Small intestine (tissue), 7 donors: ENCODE results near the gene TRIM67. TPM values are rescaled to one million over a fixed set of nuclear protein-coding genes. Genes with fewer than 3 reads are reported as not detected.

Experiments used
- DNase-seq, 2 donors: peaks; one replicate each; pipeline versions ENCODE4 v3.0.0 to v3.0.0-alpha.2; 2013
- FAIRE-seq: peaks from 2 replicates; lab custom pipeline; 2012; peaks lifted over from hg19 to GRCh38; lab: Jason Lieb, UNC
- H3K27ac ChIP-seq, 3 donors: one replicate each; pipeline ENCODE4 v1.5.1; 2013; ENCODE audit warnings: low read length in 2 of 3, mild to moderate bottlenecking in 2 of 3, control low read depth in 1 of 3, inconsistent platforms in 1 of 3, low read depth in 1 of 3, moderate library complexity in 1 of 3
- H3K27me3 ChIP-seq, 3 donors: one replicate each; pipeline ENCODE4 v1.6.1; 2013; ENCODE audit warnings: low read length in 3 of 3, inconsistent platforms in 1 of 3; ENCODE audit not compliant: control insufficient read depth in 3 of 3, insufficient read depth in 3 of 3
- H3K36me3 ChIP-seq, 3 donors: one replicate each; pipeline ENCODE4 v1.6.1; 2013; ENCODE audit warnings: low read length in 3 of 3, inconsistent platforms in 1 of 3, low read depth in 1 of 3, mild to moderate bottlenecking in 1 of 3, moderate library complexity in 1 of 3; ENCODE audit not compliant: control insufficient read depth in 3 of 3, insufficient read depth in 2 of 3
- H3K4me1 ChIP-seq, 3 donors: one replicate each; pipeline ENCODE4 v1.6.1; 2013; ENCODE audit warnings: low read length in 2 of 3, inconsistent platforms in 1 of 3, low read depth in 1 of 3, mild to moderate bottlenecking in 1 of 3, moderate library complexity in 1 of 3; ENCODE audit not compliant: control insufficient read depth in 3 of 3, insufficient read depth in 2 of 3
- H3K4me3 ChIP-seq, 3 donors: one replicate each; pipeline ENCODE4 v1.5.1; 2013; ENCODE audit warnings: low read length in 3 of 3, control low read depth in 1 of 3, inconsistent platforms in 1 of 3, low read depth in 1 of 3, mild to moderate bottlenecking in 1 of 3, moderate library complexity in 1 of 3
- H3K9me3 ChIP-seq, 2 donors: one replicate each; pipeline ENCODE4 v1.6.1; 2013; ENCODE audit warnings: low read depth in 1 of 2, low read length in 1 of 2; ENCODE audit not compliant: control insufficient read depth in 2 of 2, insufficient read depth in 1 of 2
- WGBS, 3 donors: extraction: QIAGEN DNeasy Blood & Tissue Kit; methylation state at CpG; one replicate each; pipeline ENCODE4 v1.1.7; 2013; 5-methylcytosine and 5-hydroxymethylcytosine counted together
- polyA plus RNA-seq, 4 donors: library from polyadenylated mRNA; stranded (reverse) in 3 of 4; unstranded in 1 of 4; fragments of 200-250 nt in 3 of 4; fragments of 120-200 nt in 1 of 4; gene quantifications; one replicate each; pipeline versions ENCODE4 v1.2.1 to v1.2.3, GENCODE V29; 2013
- donor health status: healthy with polysubstance abuse.
- donor health status: control.
- donor health status: control.
- donor health status: Bipolar disorder and iron deficiency.
- donor health status: healthy.

Gene TRIM67
- polyA plus RNA-seq, 4 donors: under 0.01 to 0.39 (median 0.21) TPM; not detected in 1

DNA sequence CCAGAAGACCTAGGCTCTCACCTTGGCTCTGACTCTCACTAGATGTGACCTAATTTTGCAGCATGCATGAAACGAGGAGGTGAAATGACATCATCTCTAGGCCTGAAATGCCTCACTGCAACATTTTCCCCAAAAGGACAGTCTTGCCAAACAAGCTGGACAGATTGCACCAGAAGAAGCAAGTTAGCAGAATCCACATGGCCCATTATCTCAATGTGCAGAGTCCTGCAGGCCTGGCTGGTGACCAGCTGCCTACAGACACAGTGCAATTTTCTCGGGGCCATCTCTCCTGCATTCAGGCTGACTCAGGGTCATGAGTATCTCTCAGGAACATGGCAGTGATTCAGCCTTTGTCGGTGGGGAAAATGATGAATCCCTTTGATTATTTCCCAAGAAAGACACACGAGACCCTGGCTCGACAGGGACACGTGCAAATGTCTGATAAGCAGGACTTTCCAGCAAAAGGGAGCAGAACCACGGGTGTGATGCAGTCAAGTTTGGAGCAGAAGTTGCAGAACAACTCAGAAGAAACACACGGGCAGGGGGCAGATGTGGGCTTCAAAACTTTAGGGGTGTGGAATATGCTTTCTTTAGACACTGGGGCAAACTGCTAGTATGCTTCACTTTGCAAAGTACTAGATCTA is 38.7 kb downstream of the TRIM67 start:
- DNase-seq (no peak), FAIRE-seq (no peak)
- no peaks in the 10 kb centered on the region for H3K9me3 ChIP-seq
- H3K4me1 ChIP-seq: no peaks in the 10 kb centered on the region
- no peaks in the 10 kb centered on the region for H3K27me3 ChIP-seq
- no peak overlapping the region for H3K27ac ChIP-seq
- no peaks in the 10 kb centered on the region for H3K36me3 ChIP-seq
- no peak overlapping the region for H3K4me3 ChIP-seq
- WGBS, 3 donors: 67 to 74% (median 74%) methylated on average over 8 of the region's 8 CpGs

DNA sequence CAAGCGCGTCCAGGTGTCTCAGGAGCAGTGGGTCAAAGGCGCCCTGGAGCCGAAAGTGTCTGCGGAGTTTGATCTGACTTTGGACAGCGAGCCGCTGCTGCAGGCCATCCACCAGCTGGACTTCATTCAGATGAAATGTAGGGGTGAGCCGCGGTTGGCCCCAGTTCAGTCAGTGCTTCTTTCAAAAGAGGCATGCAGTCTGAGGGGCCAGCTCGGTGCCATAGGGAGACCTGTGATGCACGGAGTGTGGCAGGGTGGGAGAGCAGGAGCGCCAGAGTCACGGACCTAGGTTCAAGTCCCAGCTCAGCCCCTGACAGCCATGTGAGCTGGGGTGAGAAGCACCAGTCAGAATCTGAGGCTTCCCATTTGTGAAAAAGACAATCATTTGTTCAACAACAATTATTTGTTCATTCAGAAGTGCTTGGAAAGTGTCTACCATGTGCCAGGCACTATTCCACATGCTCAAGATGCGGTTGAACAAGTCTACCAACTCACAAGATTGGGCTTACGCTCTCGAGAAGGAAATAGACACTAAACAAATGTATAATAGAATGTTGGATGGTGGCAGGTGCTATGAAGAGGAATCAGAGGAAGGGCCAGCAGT is 39.6 kb downstream of the TRIM67 start:
- no peaks in the 10 kb centered on the region for H3K36me3 ChIP-seq
- DNase-seq: no peak
- no peak overlapping the region for H3K27ac ChIP-seq
- FAIRE-seq: no peak
- WGBS, 3 donors: 85 to 89% (median 88%) methylated on average over 16 of the region's 16 CpGs
- no peak overlapping the region for H3K4me3 ChIP-seq
- H3K9me3 ChIP-seq: no peaks in the 10 kb centered on the region
- no peaks in the 10 kb centered on the region for H3K4me1 ChIP-seq
- no peaks in the 10 kb centered on the region for H3K27me3 ChIP-seq

DNA sequence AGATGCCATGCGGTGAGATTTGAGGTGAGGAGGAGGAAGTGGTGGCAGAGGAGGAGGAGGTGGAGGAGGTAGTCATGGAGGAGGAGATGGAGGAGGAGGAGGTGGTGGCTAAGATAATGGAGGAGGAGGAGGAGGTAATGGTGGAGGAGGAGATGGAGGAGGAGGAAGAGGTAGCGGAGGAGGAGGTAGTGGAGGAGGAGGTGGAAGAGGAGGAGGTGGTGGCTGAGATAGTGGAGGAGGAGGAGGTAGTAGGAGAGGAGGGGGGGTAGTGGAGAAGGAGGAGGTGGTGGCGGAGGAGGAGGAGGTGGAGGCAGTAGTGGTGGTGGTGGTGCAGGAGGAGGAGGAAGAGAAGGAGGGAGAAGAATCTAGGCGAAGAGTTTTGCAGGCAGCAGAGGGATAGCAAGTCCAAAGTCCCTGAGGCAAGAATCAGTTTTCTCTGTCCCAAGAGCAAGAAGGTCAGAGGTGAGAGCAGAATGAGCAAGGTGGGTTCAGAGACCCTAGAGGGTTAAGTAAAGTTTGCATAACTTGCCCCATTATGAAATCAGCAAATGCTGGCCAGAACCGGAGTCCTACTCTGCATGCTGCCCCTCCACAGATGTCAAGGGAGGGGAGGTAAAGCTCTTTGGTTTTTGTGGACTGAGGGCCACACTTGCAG is 40.2 kb downstream of the TRIM67 start:
- DNase-seq (no peak), FAIRE-seq (no peak)
- no peak overlapping the region for H3K4me3 ChIP-seq
- 58 to 70% (median 62%) methylated on average over 5 of the region's 5 CpGs for WGBS, 3 donors
- no peaks in the 10 kb centered on the region for H3K9me3 ChIP-seq
- H3K27me3 ChIP-seq: no peaks in the 10 kb centered on the region
- no peaks in the 10 kb centered on the region for H3K4me1 ChIP-seq
- no peaks in the 10 kb centered on the region for H3K36me3 ChIP-seq
- H3K27ac ChIP-seq: no peak overlapping the region

DNA sequence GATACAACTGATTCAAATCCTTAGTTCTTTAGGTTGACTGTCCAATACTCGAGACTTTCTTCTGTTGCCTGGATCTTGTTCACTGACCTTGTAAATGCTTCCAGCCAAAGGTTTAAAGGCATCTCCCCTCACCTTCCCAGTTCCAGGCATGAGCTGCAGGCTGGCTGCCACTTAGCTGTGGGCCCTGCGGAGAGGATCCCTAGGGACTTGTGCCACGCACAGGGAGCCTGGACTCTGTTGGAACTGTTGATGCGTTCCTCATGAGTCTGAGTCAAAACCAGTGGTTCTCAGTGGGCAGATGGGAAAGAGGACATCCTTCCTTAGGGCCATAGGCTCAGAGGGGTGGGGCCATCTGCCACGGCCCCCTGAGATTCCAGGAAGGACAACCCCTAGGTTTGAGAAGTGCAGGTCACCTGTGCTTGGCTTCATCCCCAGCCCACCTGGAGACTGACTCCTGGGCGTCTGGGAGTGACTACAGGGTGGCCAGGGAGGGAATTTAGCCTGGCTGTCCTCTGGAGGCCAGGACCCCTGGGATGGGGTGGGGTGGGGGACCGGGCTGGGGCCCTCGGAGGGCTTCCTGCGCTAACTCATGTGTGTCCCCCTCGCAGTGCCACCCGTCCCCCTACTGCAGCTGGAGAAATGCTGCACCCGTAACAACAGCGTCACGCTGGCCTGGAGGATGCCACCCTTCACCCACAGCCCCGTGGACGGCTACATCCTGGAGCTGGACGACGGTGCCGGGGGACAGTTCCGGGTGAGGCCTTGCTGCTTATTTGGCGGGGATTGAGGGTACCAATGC is 41.6 kb downstream of the TRIM67 start:
- no peaks in the 10 kb centered on the region for H3K9me3 ChIP-seq
- WGBS, 3 donors: 82 to 90% (median 87%) methylated on average over 21 of the region's 21 CpGs
- DNase-seq (no peak), FAIRE-seq (no peak)
- no peak overlapping the region for H3K27ac ChIP-seq
- H3K4me3 ChIP-seq: no peak overlapping the region
- no peaks in the 10 kb centered on the region for H3K27me3 ChIP-seq
- H3K4me1 ChIP-seq: no peaks in the 10 kb centered on the region
- no peaks in the 10 kb centered on the region for H3K36me3 ChIP-seq

DNA sequence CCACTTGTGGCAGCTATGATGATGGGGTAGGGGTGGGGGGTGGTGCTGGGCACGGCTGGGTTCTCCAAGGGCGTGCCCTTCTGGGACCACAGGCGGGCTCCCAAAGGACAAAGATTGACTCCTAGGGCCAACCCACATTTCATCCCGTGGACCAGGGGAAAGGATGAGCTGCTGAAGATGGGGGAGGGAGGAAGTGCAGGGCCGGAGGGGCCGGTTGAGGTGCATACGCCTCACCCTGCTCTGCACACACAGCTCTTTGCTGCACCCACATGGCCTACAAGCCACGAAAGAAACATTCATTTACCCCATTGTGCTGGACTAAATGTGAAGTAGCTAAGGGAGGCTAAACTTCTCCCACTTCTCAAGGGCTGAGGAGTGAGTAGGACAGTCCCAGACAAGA is 45.0 kb downstream of the TRIM67 start:
- FAIRE-seq (no peak), DNase-seq (no peak)
- H3K27ac ChIP-seq: no peak overlapping the region
- H3K27me3 ChIP-seq: no peaks in the 10 kb centered on the region
- no peaks in the 10 kb centered on the region for H3K36me3 ChIP-seq
- peaks cover 0 to 4% (median 0%) of the 10 kb centered on the region in 3 donors for H3K4me1 ChIP-seq
- WGBS, 3 donors: 52 to 64% (median 59%) methylated on average over 8 of the region's 8 CpGs
- no peaks in the 10 kb centered on the region for H3K9me3 ChIP-seq
- H3K4me3 ChIP-seq: no peak overlapping the region

DNA sequence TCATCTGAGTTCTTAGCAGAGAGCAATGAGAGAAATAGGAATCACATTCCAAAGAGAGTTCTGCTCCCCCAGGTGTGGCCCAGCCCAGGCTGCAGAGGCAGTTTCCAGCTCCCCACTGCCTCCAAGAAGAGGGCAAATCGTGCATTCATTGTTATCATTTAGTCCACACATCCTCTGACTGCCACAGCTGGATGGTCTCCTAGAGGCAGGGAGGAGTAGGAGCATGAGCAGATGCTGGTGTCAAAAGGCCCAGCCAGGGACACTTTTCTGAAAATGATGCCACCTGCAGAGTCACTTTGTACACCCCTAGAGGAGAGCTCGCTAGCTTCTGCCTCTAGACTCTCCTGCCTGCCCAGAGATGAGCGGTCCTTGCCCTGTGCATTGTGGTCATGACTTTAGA is 45.6 kb downstream of the TRIM67 start:
- Histone ChIP-seq H3K27me3 (no peaks in the 10 kb centered on the region), H3K4me3 (no peak overlapping the region), H3K9me3 (no peaks in the 10 kb centered on the region), H3K36me3 (no peaks in the 10 kb centered on the region), H3K4me1 (peaks cover 0 to 6% (median 0%) of the 10 kb centered on the region in 3 donors), H3K27ac (no peak overlapping the region)
- no peak for FAIRE-seq
- 69 to 78% (median 77%) methylated on average over 3 of the region's 3 CpGs for WGBS, 3 donors
- no peak for DNase-seq

DNA sequence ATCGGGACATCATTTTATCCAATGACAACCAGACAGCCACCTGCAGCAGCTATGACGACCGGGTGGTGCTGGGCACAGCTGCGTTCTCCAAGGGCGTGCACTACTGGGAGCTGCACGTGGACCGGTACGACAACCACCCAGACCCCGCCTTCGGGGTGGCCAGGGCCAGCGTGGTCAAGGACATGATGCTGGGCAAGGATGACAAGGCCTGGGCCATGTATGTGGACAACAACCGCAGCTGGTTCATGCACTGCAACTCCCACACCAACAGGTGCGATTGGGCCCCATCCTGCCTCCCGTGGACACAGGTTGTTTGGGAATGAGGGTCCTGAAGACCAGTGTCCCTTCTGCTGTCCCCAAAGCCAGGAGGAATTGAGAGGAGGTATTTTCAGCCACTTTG is 47.1 kb downstream of the TRIM67 start:
- DNase-seq (no peak), FAIRE-seq (no peak)
- 88 to 92% (median 90%) methylated on average over 14 of the region's 14 CpGs for WGBS, 3 donors
- Histone ChIP-seq H3K4me3 (no peak overlapping the region), H3K36me3 (no peaks in the 10 kb centered on the region), H3K9me3 (no peaks in the 10 kb centered on the region), H3K27me3 (no peaks in the 10 kb centered on the region), H3K27ac (no peak overlapping the region), H3K4me1 (peaks cover 0 to 10% (median 0%) of the 10 kb centered on the region in 3 donors)

DNA sequence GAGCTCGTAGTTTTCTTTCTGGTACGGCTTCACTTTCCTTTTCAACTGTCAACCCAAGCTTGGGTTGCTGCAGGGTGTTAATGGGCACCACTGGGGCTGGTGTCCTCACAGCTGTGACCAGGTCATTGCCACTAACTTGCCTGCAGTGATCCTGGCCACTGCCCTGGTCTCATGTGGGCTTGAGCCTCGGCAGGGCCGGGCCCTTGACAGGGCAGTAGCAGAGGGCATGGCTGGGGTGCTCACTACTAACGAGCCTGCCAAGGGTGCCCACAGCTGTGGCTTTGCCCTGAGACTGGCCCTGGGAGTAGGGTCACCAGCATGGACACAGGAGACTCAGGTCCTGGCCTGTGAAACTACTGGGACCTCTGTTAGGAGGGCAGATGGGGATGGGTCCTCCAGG is 47.7 kb downstream of the TRIM67 start:
- H3K36me3 ChIP-seq: no peaks in the 10 kb centered on the region
- no peaks in the 10 kb centered on the region for H3K27me3 ChIP-seq
- peaks cover 0 to 10% (median 0%) of the 10 kb centered on the region in 3 donors for H3K4me1 ChIP-seq
- FAIRE-seq (no peak), DNase-seq (no peak)
- 78 to 90% (median 80%) methylated on average over 5 of the region's 5 CpGs for WGBS, 3 donors
- no peaks in the 10 kb centered on the region for H3K9me3 ChIP-seq
- no peak overlapping the region for H3K4me3 ChIP-seq
- no peak overlapping the region for H3K27ac ChIP-seq
